ENCODE results near the gene ABI1.

ABI1 gene

DNA sequence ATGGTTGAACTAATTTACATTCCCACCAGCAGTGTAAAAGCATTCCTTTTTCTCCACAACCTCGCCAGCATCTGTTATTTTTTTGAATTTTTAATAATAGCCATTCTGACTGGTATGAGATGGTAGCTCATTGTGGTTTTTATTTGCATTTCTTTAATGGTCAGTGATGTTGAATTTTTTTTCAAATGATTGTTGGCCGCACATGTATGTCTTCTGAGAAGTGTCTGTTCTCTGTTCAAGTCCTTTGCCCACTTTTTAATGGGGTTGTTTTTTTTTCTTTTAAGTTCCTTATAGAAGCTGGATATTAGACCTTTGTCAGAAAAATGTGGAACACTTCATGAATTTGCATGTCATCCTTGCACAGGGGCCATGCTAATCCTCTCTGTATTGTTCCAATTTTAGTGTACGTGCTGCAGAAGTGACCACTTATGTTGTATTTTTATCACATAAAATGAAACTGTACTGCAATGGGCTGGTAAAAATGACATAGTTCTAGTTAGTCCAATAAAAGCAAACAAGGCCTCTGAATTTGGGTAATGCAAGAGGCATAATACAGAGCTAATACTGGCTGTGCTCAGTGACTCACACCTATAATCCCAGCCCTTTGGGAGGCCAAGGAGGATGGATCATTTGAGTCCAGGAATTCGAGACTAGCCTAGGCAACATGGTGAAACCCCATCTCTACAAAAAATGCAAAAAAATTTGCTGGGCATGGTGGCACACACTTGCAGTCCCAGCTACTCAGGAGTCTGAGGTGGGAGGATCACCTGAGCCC is 70.3 kb downstream of the ABI1 start:
- TF ChIP-seq EP300 (IDR thresholded peaks at IDR 0.05; ENCODE audit: borderline replicate concordance): no peak
- TF ChIP-seq, protein P1, sequence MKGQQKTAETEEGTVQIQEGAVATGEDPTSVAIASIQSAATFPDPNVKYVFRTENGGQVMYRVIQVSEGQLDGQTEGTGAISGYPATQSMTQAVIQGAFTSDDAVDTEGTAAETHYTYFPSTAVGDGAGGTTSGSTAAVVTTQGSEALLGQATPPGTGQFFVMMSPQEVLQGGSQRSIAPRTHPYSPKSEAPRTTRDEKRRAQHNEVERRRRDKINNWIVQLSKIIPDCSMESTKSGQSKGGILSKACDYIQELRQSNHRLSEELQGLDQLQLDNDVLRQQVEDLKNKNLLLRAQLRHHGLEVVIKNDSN (IDR thresholded peaks at IDR 0.05): no peak
- no peak for TF ChIP-seq NFIC (IDR thresholded peaks at IDR 0.05)
- TF ChIP-seq RAD21 (IDR thresholded peaks at IDR 0.05; ENCODE audit: low read depth): no peak
- no peak for TF ChIP-seq TAF1 (IDR thresholded peaks at IDR 0.05; ENCODE audit: low read depth)
- TF ChIP-seq CEBPB (IDR thresholded peaks at IDR 0.05): no peak
- TF ChIP-seq YY1 (IDR thresholded peaks at IDR 0.05; ENCODE audit: low read depth): no peak
- no peak for TF ChIP-seq CREB1 (IDR thresholded peaks at IDR 0.05; ENCODE audit: low read depth)
- TF ChIP-seq EGR1 (IDR thresholded peaks at IDR 0.05): no peak
- TF ChIP-seq TEAD4 (IDR thresholded peaks at IDR 0.05): no peak
- TF ChIP-seq FOXM1 (IDR thresholded peaks at IDR 0.05; ENCODE audit: borderline replicate concordance, low read depth): no peak
- TF ChIP-seq, protein P2, sequence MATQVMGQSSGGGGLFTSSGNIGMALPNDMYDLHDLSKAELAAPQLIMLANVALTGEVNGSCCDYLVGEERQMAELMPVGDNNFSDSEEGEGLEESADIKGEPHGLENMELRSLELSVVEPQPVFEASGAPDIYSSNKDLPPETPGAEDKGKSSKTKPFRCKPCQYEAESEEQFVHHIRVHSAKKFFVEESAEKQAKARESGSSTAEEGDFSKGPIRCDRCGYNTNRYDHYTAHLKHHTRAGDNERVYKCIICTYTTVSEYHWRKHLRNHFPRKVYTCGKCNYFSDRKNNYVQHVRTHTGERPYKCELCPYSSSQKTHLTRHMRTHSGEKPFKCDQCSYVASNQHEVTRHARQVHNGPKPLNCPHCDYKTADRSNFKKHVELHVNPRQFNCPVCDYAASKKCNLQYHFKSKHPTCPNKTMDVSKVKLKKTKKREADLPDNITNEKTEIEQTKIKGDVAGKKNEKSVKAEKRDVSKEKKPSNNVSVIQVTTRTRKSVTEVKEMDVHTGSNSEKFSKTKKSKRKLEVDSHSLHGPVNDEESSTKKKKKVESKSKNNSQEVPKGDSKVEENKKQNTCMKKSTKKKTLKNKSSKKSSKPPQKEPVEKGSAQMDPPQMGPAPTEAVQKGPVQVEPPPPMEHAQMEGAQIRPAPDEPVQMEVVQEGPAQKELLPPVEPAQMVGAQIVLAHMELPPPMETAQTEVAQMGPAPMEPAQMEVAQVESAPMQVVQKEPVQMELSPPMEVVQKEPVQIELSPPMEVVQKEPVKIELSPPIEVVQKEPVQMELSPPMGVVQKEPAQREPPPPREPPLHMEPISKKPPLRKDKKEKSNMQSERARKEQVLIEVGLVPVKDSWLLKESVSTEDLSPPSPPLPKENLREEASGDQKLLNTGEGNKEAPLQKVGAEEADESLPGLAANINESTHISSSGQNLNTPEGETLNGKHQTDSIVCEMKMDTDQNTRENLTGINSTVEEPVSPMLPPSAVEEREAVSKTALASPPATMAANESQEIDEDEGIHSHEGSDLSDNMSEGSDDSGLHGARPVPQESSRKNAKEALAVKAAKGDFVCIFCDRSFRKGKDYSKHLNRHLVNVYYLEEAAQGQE (IDR thresholded peaks at IDR 0.05; ENCODE audit: low read depth): no peak
- no peak for TF ChIP-seq TCF12 (IDR thresholded peaks at IDR 0.05; ENCODE audit: low read depth)
- TF ChIP-seq ZBTB7A (IDR thresholded peaks at IDR 0.05; ENCODE audit: low read depth): no peak
- no peak for TF ChIP-seq MAX (IDR thresholded peaks at IDR 0.05)

DNA sequence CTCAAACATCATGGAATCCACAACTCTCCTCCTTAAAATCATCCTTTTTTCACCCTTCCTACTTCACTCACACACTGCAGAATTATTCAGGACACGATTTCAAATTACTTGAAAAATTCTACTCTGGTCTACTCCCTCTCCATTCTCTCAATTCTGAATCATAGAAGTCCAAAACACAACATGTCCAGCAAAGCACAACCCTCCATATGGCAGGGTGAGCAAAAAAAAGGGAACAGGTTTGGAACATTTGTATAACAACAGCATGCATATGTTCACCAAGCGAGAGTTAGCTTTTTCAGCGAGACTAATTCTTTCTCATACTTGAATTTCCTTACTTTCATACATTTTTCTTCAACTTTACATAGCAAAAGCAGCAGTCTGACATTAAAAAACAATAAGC is 73.4 kb downstream of the ABI1 start:
- no peak for TF ChIP-seq FOXM1 (IDR thresholded peaks at IDR 0.05; ENCODE audit: borderline replicate concordance, low read depth)
- TF ChIP-seq ZBTB7A (IDR thresholded peaks at IDR 0.05; ENCODE audit: low read depth): no peak
- no peak for TF ChIP-seq EGR1 (IDR thresholded peaks at IDR 0.05)
- TF ChIP-seq EP300 (IDR thresholded peaks at IDR 0.05; ENCODE audit: borderline replicate concordance): no peak
- no peak for TF ChIP-seq CEBPB (IDR thresholded peaks at IDR 0.05)
- no peak for TF ChIP-seq TAF1 (IDR thresholded peaks at IDR 0.05; ENCODE audit: low read depth)
- TF ChIP-seq, protein P2 (IDR thresholded peaks at IDR 0.05; ENCODE audit: low read depth): no peak
- TF ChIP-seq YY1 (IDR thresholded peaks at IDR 0.05; ENCODE audit: low read depth): no peak

DNA sequence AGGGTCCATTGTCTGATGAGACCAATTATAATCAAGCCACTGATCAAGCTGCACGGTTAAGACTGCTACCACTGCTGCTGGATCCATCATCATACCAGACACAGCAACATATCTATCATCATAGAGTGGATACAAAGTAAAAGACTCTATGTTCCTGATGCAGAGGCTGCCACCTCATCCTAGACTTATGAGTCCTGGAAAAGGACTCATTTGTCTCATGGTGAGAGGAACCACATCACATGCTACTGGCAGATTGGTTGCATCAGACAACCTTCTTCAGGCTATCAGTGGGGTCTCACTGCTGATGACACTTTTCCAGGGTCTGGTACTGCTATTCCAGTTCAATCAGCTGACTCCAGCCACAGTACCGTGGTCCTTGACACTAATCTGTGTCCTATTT is 79.0 kb downstream of the ABI1 start:
- TF ChIP-seq, protein P2 (IDR thresholded peaks at IDR 0.05; ENCODE audit: low read depth): no peak
- no peak for TF ChIP-seq TCF12 (IDR thresholded peaks at IDR 0.05; ENCODE audit: low read depth)
- no peak for TF ChIP-seq FOXM1 (IDR thresholded peaks at IDR 0.05; ENCODE audit: borderline replicate concordance, low read depth)
- no peak for TF ChIP-seq CEBPB (IDR thresholded peaks at IDR 0.05)
- TF ChIP-seq CREB1 (IDR thresholded peaks at IDR 0.05; ENCODE audit: low read depth): no peak
- TF ChIP-seq MAX (IDR thresholded peaks at IDR 0.05): no peak
- TF ChIP-seq YY1 (IDR thresholded peaks at IDR 0.05; ENCODE audit: low read depth): no peak
- TF ChIP-seq NFIC (IDR thresholded peaks at IDR 0.05): no peak
- TF ChIP-seq TAF1 (IDR thresholded peaks at IDR 0.05; ENCODE audit: low read depth): no peak
- TF ChIP-seq ZBTB7A (IDR thresholded peaks at IDR 0.05; ENCODE audit: low read depth): no peak
- no peak for TF ChIP-seq RAD21 (IDR thresholded peaks at IDR 0.05; ENCODE audit: low read depth)
- no peak for TF ChIP-seq EP300 (IDR thresholded peaks at IDR 0.05; ENCODE audit: borderline replicate concordance)
- TF ChIP-seq, protein P1 (IDR thresholded peaks at IDR 0.05): no peak
- no peak for TF ChIP-seq EGR1 (IDR thresholded peaks at IDR 0.05)
